Body of pancreas (tissue), 4 donors: ENCODE results near the gene CD22.
"Not testable (repeated sequence)": the region's sequence is repeated elsewhere in the genome, so short reads cannot be mapped to it uniquely, and the experiment has no call there.

ENCODE experiments used
- CTCF ChIP-seq, 7 experiments: fragments of 450-650 bp in 4 of 7; fragments of 200-600 bp in 3 of 7; sonication (generic) in 3 of 7; IDR thresholded peaks; one replicate each; pipeline ENCODE4 v1.5.1; 2016 to 2019; ENCODE audit warnings: antibody characterized with exemption in 7 of 7
- POLR2A ChIP-seq, 3 donors: fragments of 450-650 bp; IDR thresholded peaks; one replicate each; pipeline ENCODE4 v1.6.1; 2016; ENCODE audit warnings: antibody characterized with exemption in 3 of 3, mild to moderate bottlenecking in 2 of 3

DNA sequence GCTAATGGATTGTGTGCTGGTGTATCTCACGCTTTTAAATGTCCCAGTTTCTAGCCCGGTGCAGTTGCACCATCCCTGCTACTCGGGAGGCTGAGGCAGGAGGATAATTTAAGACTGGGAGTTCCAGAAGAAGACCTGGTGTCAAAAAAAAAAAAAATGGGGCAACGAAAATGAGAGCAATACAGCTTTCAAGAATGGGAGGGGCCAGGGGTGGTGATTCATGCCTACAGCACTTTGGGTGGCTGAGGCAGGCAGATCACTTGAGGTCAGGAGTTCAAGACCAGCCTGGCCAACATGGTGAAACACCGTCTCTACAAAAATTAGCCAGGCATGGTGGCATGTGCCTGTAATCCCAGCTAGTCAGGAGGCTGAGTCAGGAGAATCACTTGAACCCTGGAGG is 42.9 kb upstream of the CD22 start:
- TF ChIP-seq CTCF (IDR thresholded peaks at IDR 0.05) = not testable (repeated sequence)
- TF ChIP-seq POLR2A (IDR thresholded peaks at IDR 0.05) = peak in 1 of 3 donors; percentile 34
